HCT116 (cell line): Measurements from ENCODE around the gene VWA7. TPM values are rescaled to one million over a fixed set of nuclear protein-coding genes. Genes with fewer than 3 reads are reported as not detected.

Experiments used
- ATAC-seq: fragments of 200-7000 bp; cut with Tn5 transposase; 2 replicates; pipeline ENCODE4 v1.9.1; 2020; ENCODE audit warnings: mild to moderate bottlenecking, moderate library complexity
- BruUV-seq: library from RNA; stranded (reverse); fragments of 400-500 nt; replicated peaks from 2 replicates; lab custom pipeline; 2021; lab: Mats Ljungman, UMichigan
- CTCF ChIA-PET: fragments of 300-600 bp; sonication (Branson Sonifier 250); formaldehyde crosslinking; loops from one replicate; lab custom pipeline; 2021; ENCODE audit warnings: antibody characterized with exemption; lab: Charles Lee
- POLR2A ChIA-PET: fragments of 300-600, 350-600 bp; sonication (Branson Sonifier 250); formaldehyde crosslinking; loops from one replicate; lab custom pipeline; 2021; ENCODE audit warnings: antibody characterized with exemption; lab: Charles Lee
- RAD21 ChIA-PET, 2 experiments: fragments of 300-600 bp; sonication (Branson Sonifier 250); formaldehyde crosslinking; loops; one replicate each; lab custom pipeline; 2023; ENCODE audit warnings: low total read pairs in 2 of 2; ENCODE audit not compliant: uncharacterized antibody in 2 of 2, unreplicated experiment in 2 of 2, low non-redundant PET in 1 of 2; lab: Charles Lee
- DNase-seq: peaks from one replicate; pipeline ENCODE4 v3.0.0-alpha.2; 2010; ENCODE audit warnings: low read depth, low spot score
- H2AFZ ChIP-seq: fragments of 200-600 bp; shearing (Covaris generic), sonication (generic); 2 replicates; pipeline ENCODE4 v1.6.1; 2017; ENCODE audit warnings: low read depth, mixed run types, mixed read lengths, antibody characterized with exemption, low read length; ENCODE audit not compliant: poor library complexity, severe bottlenecking
- H3K27ac ChIP-seq: 2 replicates; pipeline ENCODE4 v1.5.1; 2012; ENCODE audit warnings: low read depth, low read length
- H3K27me3 ChIP-seq: fragments of 200-600 bp; sonication (generic); 2 replicates; pipeline ENCODE4 v1.6.1; 2016; ENCODE audit warnings: mixed run types, low read length, mixed read lengths; ENCODE audit not compliant: insufficient read depth
- H3K36me3 ChIP-seq, 2 experiments: fragments of 200-500 bp in 1 of 2; fragments of 200-600 bp in 1 of 2; sonication (Bioruptor generic) in 1 of 2; sonication (generic) in 1 of 2; 2 replicates each; pipeline versions ENCODE4 v1.5.1 to v1.6.1; 2014 to 2016; ENCODE audit warnings: low read length in 2 of 2, inconsistent platforms in 1 of 2, mixed read lengths in 1 of 2, mixed run types in 1 of 2; ENCODE audit not compliant: insufficient read depth in 2 of 2, control insufficient read depth in 1 of 2
- H3K4me1 ChIP-seq, 2 experiments: fragments of 200-600 bp in 1 of 2; sonication (generic) in 1 of 2; 2 replicates each; pipeline versions ENCODE4 v1.5.1 to v1.6.1; 2012 to 2017; ENCODE audit warnings: low read length in 2 of 2, inconsistent platforms in 1 of 2, mild to moderate bottlenecking in 1 of 2, mixed read lengths in 1 of 2, mixed run types in 1 of 2, moderate library complexity in 1 of 2; ENCODE audit not compliant: insufficient read depth in 2 of 2, control insufficient read depth in 1 of 2
- H3K4me2 ChIP-seq: fragments of 200-600 bp; sonication (generic); 2 replicates; pipeline ENCODE4 v1.6.1; 2017; ENCODE audit warnings: mixed run types, low read length, mixed read lengths
- H3K4me3 ChIP-seq, 2 experiments: fragments of 200-600 bp in 1 of 2; sonication (generic) in 1 of 2; replicated peaks in 1 of 2; 2 replicates each; pipeline ENCODE4 v1.5.1; 2011 to 2016; ENCODE audit warnings: low read length in 2 of 2, control low read depth in 1 of 2, low read depth in 1 of 2, mild to moderate bottlenecking in 1 of 2, mixed read lengths in 1 of 2, mixed run types in 1 of 2
- H3K79me2 ChIP-seq: fragments of 200-600 bp; sonication (generic); 2 replicates; pipeline ENCODE4 v1.6.1; 2017; ENCODE audit warnings: mild to moderate bottlenecking, mixed run types, low read length, moderate library complexity, mixed read lengths; ENCODE audit not compliant: insufficient read depth
- H3K9ac ChIP-seq: fragments of 200-600 bp; sonication (generic); 2 replicates; pipeline ENCODE4 v1.6.1; 2016; ENCODE audit warnings: low read length, mixed read lengths
- H3K9me2 ChIP-seq: fragments of 200-600 bp; sonication (generic), shearing (Covaris generic); 2 replicates; pipeline ENCODE4 v1.6.1; 2017; ENCODE audit warnings: mixed run types, mild to moderate bottlenecking, moderate library complexity; ENCODE audit not compliant: insufficient read depth
- H3K9me3 ChIP-seq, 2 experiments: fragments of 200-500 bp in 1 of 2; fragments of 200-600 bp in 1 of 2; sonication (Bioruptor generic) in 1 of 2; sonication (generic) in 1 of 2; 2 replicates each; pipeline ENCODE4 v1.6.1; 2014 to 2017; ENCODE audit warnings: low read length in 2 of 2, mixed read lengths in 2 of 2, inconsistent platforms in 1 of 2, low read depth in 1 of 2, mild to moderate bottlenecking in 1 of 2, mixed run types in 1 of 2, moderate library complexity in 1 of 2; ENCODE audit not compliant: control insufficient read depth in 1 of 2, insufficient read depth in 1 of 2
- H4K20me1 ChIP-seq: fragments of 200-600 bp; sonication (generic), shearing (Covaris generic); 2 replicates; pipeline ENCODE4 v1.6.1; 2017; ENCODE audit warnings: mixed run types, mild to moderate bottlenecking, moderate library complexity; ENCODE audit not compliant: insufficient read depth
- CBX3 ChIP-seq: IDR thresholded peaks from 2 replicates; pipeline ENCODE4 v1.6.1; 2012; ENCODE audit warnings: low read depth
- ELF1 ChIP-seq: IDR thresholded peaks from 2 replicates; pipeline ENCODE4 v1.6.1; 2012; ENCODE audit warnings: low read depth, borderline replicate concordance
- EZH2 ChIP-seq: fragments of 200-600 bp; sonication (generic); IDR thresholded peaks from 2 replicates; pipeline ENCODE4 v1.6.1; 2017; ENCODE audit warnings: antibody characterized with exemption, mixed run types
- EZH2phosphoT487 ChIP-seq: fragments of 200-600 bp; IDR thresholded peaks from 2 replicates; pipeline ENCODE4 v1.6.1; 2018; ENCODE audit warnings: antibody characterized with exemption, borderline replicate concordance
- FOSL1 ChIP-seq: IDR thresholded peaks from 2 replicates; pipeline ENCODE4 v1.6.1; 2012; ENCODE audit warnings: low read depth
- RAD21 ChIP-seq: IDR thresholded peaks from 2 replicates; pipeline ENCODE4 v1.6.1; 2012; ENCODE audit warnings: low read depth, mild to moderate bottlenecking
- SRF ChIP-seq: IDR thresholded peaks from 2 replicates; pipeline ENCODE4 v1.6.1; 2012; ENCODE audit warnings: low read depth
- YY1 ChIP-seq: IDR thresholded peaks from 2 replicates; pipeline ENCODE4 v1.6.1; 2011; ENCODE audit warnings: low read length, low read depth, moderate library complexity, mild to moderate bottlenecking; ENCODE audit not compliant: insufficient replicate concordance; ENCODE audit errors: extremely low read depth
- intact Hi-C: fragments of 100-400 bp; cut with micrococcal nuclease; formaldehyde crosslinking; loops from 2 replicates; pipeline ENCODE4 v1.10.0; 2022
- total RNA-seq: library from RNA; stranded (reverse); gene quantifications from one replicate; pipeline ENCODE4 v1.2.1, GENCODE V29; 2021; ENCODE audit not compliant: unreplicated experiment

The VWA7 gene
- total RNA-seq, 1 experiment from 2014 or later: 14.6 TPM

GRCh38 chr6:31763619-31763940, 13.5 kb downstream of the VWA7 start:
- Histone ChIP-seq H4K20me1 (no peaks in the 10 kb centered on the region), H2AFZ (no peak overlapping the region), H3K4me1 (peaks cover 7 to 18% of the 10 kb centered on the region in 2 experiments; a peak in 3 of 4 replicates), H3K4me3 (no peak overlapping the region), H3K9me3 (no peaks in the 10 kb centered on the region), H3K9ac (no peak overlapping the region), H3K4me2 (peak overlapping the region; percentile 39), H3K27ac (peak overlapping the region; percentile 1; the same call in 1 of the 2 replicates), H3K79me2 (no peaks in the 10 kb centered on the region), H3K36me3 (peaks cover 3 to 27% of the 10 kb centered on the region in 2 experiments; a peak in 2 of 4 replicates), H3K9me2 (no peaks in the 10 kb centered on the region), H3K27me3 (no peaks in the 10 kb centered on the region)
- intact Hi-C loops: no loop called here
- ATAC-seq (peak; percentile 72), DNase-seq (no peak)
- no TSS peak for BruUV-seq
- ChIA-PET POLR2A (no interaction called here), RAD21 (no interaction called here), CTCF (no interaction called here)
- TF ChIP-seq FOSL1 (no peak), EZH2 (no peak), RAD21 (peak; percentile 25; the same call in 1 of the 2 replicates), ELF1 (no peak)

- Histone ChIP-seq H3K4me1 (peaks cover 7 to 18% of the 10 kb centered on the region in 2 experiments; a peak in 3 of 4 replicates), H3K4me2 (peak overlapping the region; percentile 39), H4K20me1 (no peaks in the 10 kb centered on the region), H3K4me3 (no peak overlapping the region), H3K9me3 (no peaks in the 10 kb centered on the region), H3K9ac (no peak overlapping the region), H3K9me2 (no peaks in the 10 kb centered on the region), H3K27ac (peak overlapping the region; percentile 1; the same call in 1 of the 2 replicates), H2AFZ (no peak overlapping the region), H3K27me3 (no peaks in the 10 kb centered on the region), H3K36me3 (peaks cover 3 to 31% of the 10 kb centered on the region in 2 experiments; a peak in 2 of 4 replicates), H3K79me2 (no peaks in the 10 kb centered on the region)
- DNase-seq (no peak), ATAC-seq (peak; percentile 24)
- RAD21 ChIA-PET: no interaction called here
- POLR2A ChIA-PET: no interaction called here
- intact Hi-C loops: no loop called here
- BruUV-seq: no TSS peak
- CTCF ChIA-PET: no interaction called here
- TF ChIP-seq SRF (no peak), CBX3 (no peak), YY1 (no peak), EZH2phosphoT487 (no peak)
These were observed 14.1 kb downstream of the VWA7 start for GRCh38 chr6:31762878-31763618.
